NT2/D1 (cell line): ENCODE measurements around the gene EPB41L1.

ENCODE experiments used
- DNase-seq: peaks from one replicate; pipeline ENCODE4 v3.0.0-alpha.2; 2011; ENCODE audit warnings: low read depth, low spot score
- H3K27me3 ChIP-seq: 2 replicates; pipeline ENCODE4 v1.6.0; 2011; ENCODE audit warnings: mild to moderate bottlenecking; ENCODE audit not compliant: insufficient read length, insufficient read depth
- H3K36me3 ChIP-seq: 2 replicates; pipeline ENCODE4 v1.6.1; 2011; ENCODE audit warnings: mild to moderate bottlenecking, low read length, mixed read lengths; ENCODE audit not compliant: insufficient read depth, insufficient read length
- H3K4me1 ChIP-seq: 2 replicates; pipeline ENCODE4 v1.5.1; 2011; ENCODE audit not compliant: insufficient read depth, insufficient read length
- H3K4me3 ChIP-seq: 2 replicates; pipeline ENCODE4 v1.5.1; 2011; ENCODE audit warnings: low read depth; ENCODE audit not compliant: insufficient read length
- H3K9ac ChIP-seq: 2 replicates; pipeline ENCODE4 v1.6.0; 2011; ENCODE audit warnings: low read depth; ENCODE audit not compliant: insufficient read length
- H3K9me3 ChIP-seq: 2 replicates; pipeline ENCODE4 v1.5.1; 2011; ENCODE audit warnings: mild to moderate bottlenecking, low read length; ENCODE audit not compliant: insufficient read depth
- SUZ12 ChIP-seq: IDR thresholded peaks from 2 replicates; pipeline ENCODE4 v1.6.1; 2011; ENCODE audit not compliant: insufficient read length, insufficient read depth; ENCODE audit errors: extremely low read depth
- YY1 ChIP-seq: IDR thresholded peaks from 2 replicates; pipeline ENCODE4 v1.6.1; 2011; ENCODE audit not compliant: insufficient read length, insufficient read depth
- ZNF274 ChIP-seq: IDR thresholded peaks from 2 replicates; pipeline ENCODE4 v1.6.1; 2011; ENCODE audit warnings: mild to moderate bottlenecking, low read depth, low read length

Gene EPB41L1

GRCh38 chr20:36251426-36251825 lies 96.9 kb downstream of the EPB41L1 start:
- no peak for TF ChIP-seq ZNF274
- TF ChIP-seq YY1 = no peak
- no peak for TF ChIP-seq SUZ12
- DNase-seq = no peak
- Histone ChIP-seq H3K27me3 (no peaks in the 10 kb centered on the region), H3K9me3 (no peaks in the 10 kb centered on the region), H3K4me3 (no peak overlapping the region), H3K36me3 (peaks cover 91% of the 10 kb centered on the region), H3K4me1 (no peaks in the 10 kb centered on the region), H3K9ac (no peak overlapping the region)

- Histone ChIP-seq H3K9ac (no peak overlapping the region), H3K36me3 (peaks cover 92% of the 10 kb centered on the region), H3K9me3 (no peaks in the 10 kb centered on the region), H3K4me1 (no peaks in the 10 kb centered on the region), H3K27me3 (no peaks in the 10 kb centered on the region), H3K4me3 (no peak overlapping the region)
- no peak for TF ChIP-seq ZNF274
- no peak for DNase-seq
Observed at GRCh38 chr20:36252511-36252910, 98.0 kb downstream of the EPB41L1 start.

- H3K9me3 ChIP-seq = no peaks in the 10 kb centered on the region
- H3K9ac ChIP-seq = no peak overlapping the region
- H3K36me3 ChIP-seq = peaks cover 88% of the 10 kb centered on the region
Observed at GRCh38 chr20:36253036-36253435, 98.5 kb downstream of the EPB41L1 start.

GRCh38 chr20:36254076-36254475 lies 99.5 kb downstream of the EPB41L1 start:
- Histone ChIP-seq H3K4me1 (peaks cover 1% of the 10 kb centered on the region), H3K4me3 (no peak overlapping the region), H3K36me3 (peaks cover 77% of the 10 kb centered on the region), H3K9me3 (no peaks in the 10 kb centered on the region), H3K27me3 (no peaks in the 10 kb centered on the region), H3K9ac (no peak overlapping the region)
- no peak for DNase-seq
- no peak for TF ChIP-seq YY1
- TF ChIP-seq ZNF274 = no peak
- no peak for TF ChIP-seq SUZ12

More at GRCh38 chr20:36253036-36253435, 98.5 kb downstream of the EPB41L1 start:
- no peak for TF ChIP-seq SUZ12
- TF ChIP-seq ZNF274 = no peak
- TF ChIP-seq YY1 = no peak
- H3K4me1 ChIP-seq = no peaks in the 10 kb centered on the region
- DNase-seq = no peak
- no peak overlapping the region for H3K4me3 ChIP-seq
- H3K27me3 ChIP-seq = no peaks in the 10 kb centered on the region

- H3K9me3 ChIP-seq = no peaks in the 10 kb centered on the region
- H3K4me1 ChIP-seq = peaks cover 11% of the 10 kb centered on the region
- H3K9ac ChIP-seq = no peak overlapping the region
- no peak overlapping the region for H3K4me3 ChIP-seq
- TF ChIP-seq YY1 = no peak
- no peak for TF ChIP-seq ZNF274
- no peak for TF ChIP-seq SUZ12
- no peak for DNase-seq
- H3K36me3 ChIP-seq = peaks cover 63% of the 10 kb centered on the region
- H3K27me3 ChIP-seq = no peaks in the 10 kb centered on the region
Observed at GRCh38 chr20:36255445-36255844, 100.9 kb downstream of the EPB41L1 start.

GRCh38 chr20:36259177-36260061 lies 104.9 kb downstream of the EPB41L1 start:
- H3K9ac ChIP-seq = peak overlapping the region; percentile 28
- peak; percentile 30 for DNase-seq
- peaks cover 25% of the 10 kb centered on the region for H3K36me3 ChIP-seq
- TF ChIP-seq SUZ12 (no peak), ZNF274 (no peak), YY1 (no peak)
- H3K27me3 ChIP-seq = no peaks in the 10 kb centered on the region
- peaks cover 11% of the 10 kb centered on the region for H3K4me1 ChIP-seq
- H3K4me3 ChIP-seq = no peak overlapping the region
- H3K9me3 ChIP-seq = no peaks in the 10 kb centered on the region

- no peaks in the 10 kb centered on the region for H3K9me3 ChIP-seq
- no peak overlapping the region for H3K4me3 ChIP-seq
- H3K27me3 ChIP-seq = no peaks in the 10 kb centered on the region
- no peak for TF ChIP-seq SUZ12
- TF ChIP-seq YY1 = no peak
- no peak for TF ChIP-seq ZNF274
- DNase-seq = no peak
- peaks cover 20% of the 10 kb centered on the region for H3K36me3 ChIP-seq
- peaks cover 11% of the 10 kb centered on the region for H3K4me1 ChIP-seq
- no peak overlapping the region for H3K9ac ChIP-seq
Observed at GRCh38 chr20:36260316-36260715, 105.8 kb downstream of the EPB41L1 start.
